Cardiac fibroblast (primary cell): ENCODE measurements around the gene COG4.

ENCODE experiments used
- DNase-seq, 2 donors: peaks; one replicate each; pipeline versions ENCODE4 v3.0.0 to v3.0.0-alpha.2; 2010; ENCODE audit warnings: low read depth in 2 of 2
- H3K4me3 ChIP-seq, 2 donors: replicated peaks in 1 of 2; 1 replicate in 1 of 2; 2 replicates in 1 of 2; pipeline ENCODE4 v1.5.1; 2011; ENCODE audit warnings: low read depth in 2 of 2, low read length in 2 of 2, mild to moderate bottlenecking in 2 of 2, moderate library complexity in 1 of 2
- TF ChIP-seq, protein P1 (sequence below): IDR thresholded peaks from one replicate; pipeline ENCODE4 v1.5.1; 2011; ENCODE audit warnings: low read depth, mild to moderate bottlenecking, low read length, inconsistent platforms

COG4 gene

DNA sequence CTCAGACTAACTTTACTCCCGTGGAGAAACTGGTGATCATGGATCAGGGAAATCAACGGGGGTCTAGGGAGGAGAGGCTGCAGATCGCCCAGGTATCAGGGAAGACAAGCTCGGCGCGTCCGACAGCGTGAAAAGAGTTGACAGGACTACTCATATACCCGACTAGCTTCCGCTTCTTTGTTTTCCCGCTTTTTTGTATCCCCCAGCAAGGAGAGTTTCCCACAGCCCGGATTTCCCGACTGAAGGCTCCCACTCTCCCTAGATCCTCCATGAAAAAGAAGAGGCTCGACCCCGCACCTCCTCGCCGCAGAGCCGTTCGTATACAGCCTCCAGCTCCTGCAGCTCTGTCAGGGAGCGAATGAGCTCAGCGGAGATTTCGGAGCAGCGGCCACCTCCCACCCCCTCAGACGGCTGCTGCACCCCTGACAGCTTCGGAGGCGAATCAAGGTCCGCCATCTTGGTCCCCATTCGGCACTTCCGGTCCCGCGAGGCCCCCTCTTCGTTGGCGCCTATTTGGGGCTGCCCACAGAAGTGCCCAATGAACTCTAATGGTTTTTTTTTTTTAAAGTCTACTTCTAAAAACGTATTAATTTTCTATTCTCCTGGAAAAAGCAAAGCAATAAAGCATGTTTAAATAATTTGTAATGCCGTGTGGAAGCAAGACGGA, at the start of gene COG4:
Gene COG4 (minus strand): TSS at position 479 of the 667 bp plus-strand sequence. CDS start 11 bp downstream, at position 468.
- TF ChIP-seq, protein P1, sequence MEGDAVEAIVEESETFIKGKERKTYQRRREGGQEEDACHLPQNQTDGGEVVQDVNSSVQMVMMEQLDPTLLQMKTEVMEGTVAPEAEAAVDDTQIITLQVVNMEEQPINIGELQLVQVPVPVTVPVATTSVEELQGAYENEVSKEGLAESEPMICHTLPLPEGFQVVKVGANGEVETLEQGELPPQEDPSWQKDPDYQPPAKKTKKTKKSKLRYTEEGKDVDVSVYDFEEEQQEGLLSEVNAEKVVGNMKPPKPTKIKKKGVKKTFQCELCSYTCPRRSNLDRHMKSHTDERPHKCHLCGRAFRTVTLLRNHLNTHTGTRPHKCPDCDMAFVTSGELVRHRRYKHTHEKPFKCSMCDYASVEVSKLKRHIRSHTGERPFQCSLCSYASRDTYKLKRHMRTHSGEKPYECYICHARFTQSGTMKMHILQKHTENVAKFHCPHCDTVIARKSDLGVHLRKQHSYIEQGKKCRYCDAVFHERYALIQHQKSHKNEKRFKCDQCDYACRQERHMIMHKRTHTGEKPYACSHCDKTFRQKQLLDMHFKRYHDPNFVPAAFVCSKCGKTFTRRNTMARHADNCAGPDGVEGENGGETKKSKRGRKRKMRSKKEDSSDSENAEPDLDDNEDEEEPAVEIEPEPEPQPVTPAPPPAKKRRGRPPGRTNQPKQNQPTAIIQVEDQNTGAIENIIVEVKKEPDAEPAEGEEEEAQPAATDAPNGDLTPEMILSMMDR = no peak
- H3K4me3 ChIP-seq = peak within 1 kb of the TSS; percentile 92 to 97

DNA sequence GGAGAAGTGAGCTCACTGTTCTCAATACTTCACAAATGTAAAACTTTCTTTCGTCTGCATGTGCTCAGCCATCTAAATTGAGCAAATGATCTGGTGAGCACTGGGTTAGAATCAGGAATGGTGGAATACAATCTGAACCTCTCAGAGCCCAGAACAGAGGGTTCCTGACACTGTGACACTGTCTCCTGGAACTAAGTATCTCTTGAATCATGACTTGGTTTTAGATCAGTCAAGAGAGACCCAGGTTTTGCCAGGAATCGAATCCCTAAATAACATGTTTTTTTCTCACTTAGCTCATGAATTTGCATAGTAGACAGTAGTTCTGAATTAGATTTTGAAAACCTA, 49.5 kb upstream of the COG4 start:
- no peak overlapping the region for H3K4me3 ChIP-seq
- DNase-seq = no peak
- TF ChIP-seq, protein P1 = no peak

More for the DNA sequence above, at the start of gene COG4:
- peak; percentile 87 to 88 for DNase-seq

DNA sequence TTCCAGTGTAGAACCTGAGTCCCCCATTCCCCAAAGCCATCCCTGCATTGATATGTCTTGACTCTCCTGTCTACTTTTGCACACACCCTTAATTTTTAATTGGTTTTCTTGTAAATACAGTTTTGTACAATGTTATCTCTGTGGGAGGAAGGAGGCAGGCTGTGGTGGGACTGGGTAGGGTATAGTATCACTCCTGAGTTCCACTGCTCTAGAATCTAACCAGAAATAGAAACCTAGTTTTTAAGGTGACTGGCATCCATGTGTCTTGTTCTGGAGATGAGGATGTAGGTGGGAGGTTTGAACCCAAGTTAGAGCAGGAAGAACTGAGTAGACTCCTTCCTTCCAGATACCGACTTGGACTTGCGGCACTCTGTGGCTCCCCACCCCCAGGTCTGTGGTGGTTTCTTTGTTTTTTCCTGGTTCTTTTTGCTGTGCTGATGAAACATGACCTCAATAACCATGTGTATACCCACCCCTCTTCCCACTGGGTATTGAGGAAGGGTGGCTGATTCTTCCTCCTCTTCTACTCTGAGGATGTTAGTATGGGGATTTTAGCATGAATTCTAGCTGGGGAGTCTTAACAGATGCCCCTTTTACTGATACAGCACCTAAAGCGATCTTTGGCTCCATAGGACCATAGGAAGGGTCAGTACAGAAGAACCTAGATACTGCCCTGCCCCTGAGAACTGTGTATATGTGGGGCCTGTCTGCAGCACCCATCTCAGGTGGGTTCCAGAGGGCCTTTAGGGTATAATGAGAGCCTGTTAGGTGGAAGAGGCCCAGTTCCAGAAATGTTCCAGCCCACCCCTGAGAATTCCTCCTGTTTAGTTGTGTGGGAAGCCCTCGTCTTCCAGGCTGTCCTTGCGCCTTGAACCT, 48.9 kb upstream of the COG4 start:
- peak; percentile 19 to 47 for DNase-seq
- TF ChIP-seq, protein P1 = no peak
- H3K4me3 ChIP-seq = no peak overlapping the region

DNA sequence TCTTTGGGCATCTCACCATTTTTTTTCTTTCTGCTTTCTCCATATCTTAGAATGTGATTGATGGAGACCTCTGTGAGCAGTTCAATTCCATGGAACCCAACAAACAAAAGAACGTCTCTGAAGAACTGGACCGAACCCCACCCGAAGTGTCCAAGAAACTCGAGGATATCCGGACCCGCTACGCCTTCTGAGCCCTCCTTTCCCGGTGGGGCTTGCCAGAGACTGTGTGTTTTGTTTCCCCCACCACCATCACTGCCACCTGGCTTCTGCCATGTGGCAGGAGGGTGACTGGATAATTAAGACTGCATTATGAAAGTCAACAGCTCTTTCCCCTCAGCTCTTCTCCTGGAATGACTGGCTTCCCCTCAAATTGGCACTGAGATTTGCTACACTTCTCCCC, 48.3 kb upstream of the COG4 start:
- no peak overlapping the region for H3K4me3 ChIP-seq
- TF ChIP-seq, protein P1 = no peak
- no peak for DNase-seq

DNA sequence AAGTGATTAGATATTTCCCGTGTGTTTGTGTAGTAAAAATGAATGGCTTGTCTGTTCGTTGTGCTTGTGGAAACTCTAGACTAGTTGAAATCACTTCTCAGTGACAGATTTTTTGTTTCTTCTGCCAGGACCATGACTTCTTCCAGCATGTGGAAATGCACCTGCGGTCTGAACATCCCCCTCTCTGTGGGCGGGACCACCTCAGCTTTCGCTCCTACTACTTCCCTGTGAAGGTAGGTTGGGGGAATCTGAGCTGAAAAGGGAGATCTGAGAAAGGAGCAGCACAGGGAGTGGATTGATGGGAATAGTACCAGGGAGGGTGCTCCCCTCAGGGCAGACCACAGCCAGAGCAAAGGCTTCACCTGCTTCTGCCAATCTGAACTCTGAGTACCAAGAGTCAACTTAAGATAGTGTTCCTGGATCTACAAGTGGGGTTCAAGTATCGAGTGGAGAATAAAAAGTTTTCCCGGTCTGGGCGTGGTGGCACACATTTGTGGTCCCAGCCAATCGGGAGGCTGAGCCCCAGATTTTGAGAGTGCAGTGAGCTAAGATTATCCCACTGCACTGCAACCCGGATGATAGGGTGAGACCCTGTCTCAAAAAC, 47.7 kb upstream of the COG4 start:
- DNase-seq = no peak
- TF ChIP-seq, protein P1 = no peak
- no peak overlapping the region for H3K4me3 ChIP-seq

DNA sequence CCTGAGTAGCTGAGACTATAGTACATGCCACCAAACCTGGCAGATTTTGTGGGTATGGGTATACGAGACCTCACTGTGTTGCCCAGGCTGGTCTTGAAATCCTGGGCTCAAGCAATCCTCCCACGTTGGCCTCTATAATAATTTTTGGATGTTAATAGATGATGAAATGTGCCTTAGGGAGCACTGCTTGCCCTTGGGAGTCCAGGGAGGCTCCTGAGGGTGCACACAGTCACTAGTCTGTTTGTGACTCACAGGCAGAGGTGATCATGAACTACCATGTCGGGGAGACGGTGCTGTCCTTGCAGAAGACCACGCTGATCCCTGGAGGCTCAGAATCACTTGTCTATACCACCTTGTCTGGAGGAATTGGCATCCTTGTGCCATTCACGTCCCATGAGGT, 46.4 kb upstream of the COG4 start:
- no peak for DNase-seq
- TF ChIP-seq, protein P1 = no peak
- H3K4me3 ChIP-seq = no peak overlapping the region
